KG1 (cell line): Measurements from ENCODE around the gene UGT1A7.
A peak's percentile ranks its signal among the peaks of the same experiment; 100 is the strongest.
"Not testable (repeated sequence)": the region's sequence is repeated elsewhere in the genome, so short reads cannot be mapped to it uniquely, and the experiment has no call there.

Experiments used
- DNase-seq: peaks from one replicate; lab custom pipeline; 2025; lab: John Stamatoyannopoulos, UW

UGT1A7 gene

DNA sequence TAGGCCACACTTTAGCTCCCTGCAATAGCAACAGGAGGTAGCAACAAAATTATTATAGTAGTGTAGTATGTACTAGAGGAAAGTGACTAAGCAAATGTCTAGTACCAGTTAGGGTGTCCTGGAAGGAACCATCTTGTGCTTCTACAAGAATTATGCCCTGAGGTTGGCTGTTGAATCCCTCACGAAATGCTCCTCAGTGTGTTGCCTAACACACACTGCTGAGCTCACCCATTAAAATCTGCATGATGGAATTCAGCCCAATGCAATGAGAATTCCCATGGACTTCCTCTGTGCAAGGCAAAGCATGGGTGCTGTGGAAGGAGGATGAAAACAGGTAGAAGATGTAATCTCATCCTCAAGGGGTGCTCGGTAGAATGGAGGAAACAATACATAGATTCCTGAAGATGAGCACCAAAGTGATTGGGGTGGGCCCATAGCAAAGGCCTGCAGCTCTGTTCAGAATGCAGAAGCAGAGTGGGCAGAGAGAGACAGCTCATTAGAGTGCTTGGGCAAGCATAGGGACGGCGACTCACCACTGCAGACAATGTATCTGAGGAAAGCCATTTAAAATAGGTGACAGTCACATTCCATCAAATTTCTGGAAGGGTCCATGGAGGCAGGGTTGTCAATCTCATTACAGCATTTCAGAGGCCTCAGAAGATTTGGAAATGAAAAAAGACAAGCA, 1.2 kb upstream of the UGT1A7 start:
- no peak for DNase-seq

- no peak for DNase-seq
Observed at GRCh38 chr2:233684640-233685039, 2.9 kb downstream of the UGT1A7 start.

DNA sequence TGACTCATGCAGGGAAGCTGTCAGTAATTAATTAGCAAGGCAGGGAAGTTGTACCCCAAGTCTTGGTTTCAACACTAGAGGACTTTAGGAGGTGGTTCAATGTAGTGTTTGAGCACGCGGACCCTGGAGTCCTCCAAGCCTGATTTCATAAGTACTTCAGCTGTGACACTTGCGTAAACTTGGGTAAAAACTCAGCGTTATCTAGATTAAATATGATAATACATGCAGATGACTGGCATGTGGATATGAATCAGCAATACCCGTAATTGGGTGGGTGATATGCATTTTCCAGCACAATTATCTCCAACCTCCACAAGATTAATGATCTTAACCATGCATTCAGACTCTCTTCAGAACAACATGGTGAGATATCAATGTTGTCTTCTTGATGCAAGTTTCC, 5.2 kb downstream of the UGT1A7 start:
- DNase-seq: no peak

GRCh38 chr2:233688341-233688740, 6.6 kb downstream of the UGT1A7 start:
- DNase-seq: no peak

DNA sequence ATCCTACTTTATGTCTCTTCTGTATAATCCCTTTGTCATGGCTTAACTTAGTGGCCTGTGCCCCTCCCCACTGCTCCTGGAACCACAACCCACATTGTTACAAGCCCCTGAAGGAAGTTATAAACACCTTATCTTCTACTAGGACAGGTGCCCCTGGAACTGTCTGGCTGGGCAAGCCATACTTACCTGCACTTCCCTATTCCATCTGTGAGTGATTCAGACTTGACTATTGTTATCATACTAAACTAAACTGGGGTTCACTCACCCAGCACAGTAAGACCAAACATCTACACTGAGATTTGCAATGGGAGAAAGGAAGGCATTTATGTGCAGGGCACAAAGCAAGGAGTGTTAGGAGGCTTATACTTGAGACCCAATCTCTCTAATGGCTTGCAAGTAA, 7.3 kb downstream of the UGT1A7 start:
- DNase-seq: no peak

GRCh38 chr2:233689501-233689900, 7.8 kb downstream of the UGT1A7 start:
- DNase-seq: no peak

- no peak for DNase-seq
Observed at GRCh38 chr2:233690444-233690843, 8.7 kb downstream of the UGT1A7 start.

DNA sequence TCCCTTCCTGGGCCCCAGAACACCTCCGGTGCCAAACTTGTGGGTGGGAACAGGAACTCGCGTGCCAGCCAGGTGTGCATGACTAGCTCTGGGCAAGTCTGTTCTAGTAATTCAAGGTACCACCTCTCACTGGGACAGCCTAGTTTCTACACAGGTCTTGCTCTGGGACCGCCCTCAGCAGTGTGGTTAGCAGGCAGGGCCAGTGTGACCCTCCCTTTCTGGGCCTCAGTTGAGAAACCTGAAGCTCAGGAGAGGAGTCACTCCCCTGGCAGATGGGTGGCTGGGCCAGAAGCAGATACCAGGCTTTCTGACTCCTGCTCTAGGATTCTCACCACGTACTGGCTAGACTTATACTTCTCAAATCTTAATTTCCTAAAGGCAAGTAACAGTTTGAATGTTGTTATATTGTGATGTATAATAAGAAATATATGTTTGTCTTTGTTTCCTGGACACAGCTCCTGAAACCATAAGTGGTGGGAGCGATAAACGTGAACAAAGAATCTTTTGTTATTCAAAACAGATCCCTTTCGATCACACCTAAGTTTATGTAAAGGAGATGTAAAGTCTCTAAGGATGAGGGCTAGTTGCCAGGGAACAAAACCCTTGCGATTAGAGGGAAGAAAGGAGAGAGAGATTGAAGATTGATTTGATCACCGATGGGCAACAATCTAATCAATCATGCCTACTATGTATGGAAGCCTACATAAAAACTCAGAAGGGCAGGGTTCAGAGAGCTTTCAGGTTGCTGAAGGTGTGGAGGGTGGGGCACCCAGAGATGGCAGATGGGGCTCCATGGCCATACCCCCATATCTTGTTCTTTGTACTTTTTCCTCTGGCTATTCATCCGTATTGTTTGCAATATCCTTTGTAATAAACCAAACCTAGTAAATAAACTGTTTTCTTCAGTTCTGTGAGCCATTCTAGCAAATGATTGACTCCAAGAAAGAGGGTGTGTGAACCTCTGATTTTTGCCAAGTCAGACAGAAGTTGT, 10.0 kb downstream of the UGT1A7 start:
- no peak for DNase-seq

DNA sequence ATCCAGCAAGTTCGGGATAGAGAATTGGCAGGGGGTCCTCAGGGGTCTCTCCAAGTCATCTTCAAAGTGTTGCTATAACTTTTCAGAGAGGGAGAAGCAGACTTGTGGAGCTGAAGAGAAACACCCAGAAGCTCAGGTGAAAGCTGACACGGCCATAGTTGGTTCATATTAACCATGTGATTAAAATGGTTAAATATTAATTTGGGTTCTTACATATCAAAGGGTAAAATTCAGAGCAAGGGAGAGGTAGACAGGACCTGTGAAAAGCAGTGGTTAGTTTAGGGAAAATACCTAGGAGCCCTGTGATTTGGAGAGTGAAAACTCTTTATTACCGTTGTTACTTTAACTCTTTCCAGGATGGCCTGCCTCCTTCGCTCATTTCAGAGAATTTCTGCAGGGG, 10.9 kb downstream of the UGT1A7 start, which contains the start of gene UGT1A6:
Gene UGT1A6 (plus strand): TSS at position 243 of the 400 bp plus-strand sequence. CDS start 115 bp downstream, at position 358.
- DNase-seq: no peak

DNA sequence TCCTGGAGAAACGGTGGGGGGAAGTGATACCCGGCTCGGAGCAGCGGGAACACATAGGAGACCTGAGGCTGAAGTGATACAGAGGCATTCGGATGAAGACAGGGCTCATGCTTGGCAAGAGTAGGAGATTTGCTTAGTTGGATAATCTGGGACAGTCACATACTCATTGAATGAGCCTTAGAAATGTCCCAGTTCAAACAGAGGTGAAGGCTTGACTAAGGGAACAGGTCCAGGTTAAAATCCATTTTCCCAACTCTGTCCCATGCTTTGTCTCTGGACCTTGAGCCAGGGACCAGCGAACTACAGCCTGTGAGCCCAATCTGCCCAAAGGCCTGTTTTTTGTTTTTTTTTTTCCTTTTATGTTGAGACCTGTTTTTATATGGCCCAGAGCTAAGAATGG, 12.3 kb downstream of the UGT1A7 start:
- DNase-seq: no peak

DNA sequence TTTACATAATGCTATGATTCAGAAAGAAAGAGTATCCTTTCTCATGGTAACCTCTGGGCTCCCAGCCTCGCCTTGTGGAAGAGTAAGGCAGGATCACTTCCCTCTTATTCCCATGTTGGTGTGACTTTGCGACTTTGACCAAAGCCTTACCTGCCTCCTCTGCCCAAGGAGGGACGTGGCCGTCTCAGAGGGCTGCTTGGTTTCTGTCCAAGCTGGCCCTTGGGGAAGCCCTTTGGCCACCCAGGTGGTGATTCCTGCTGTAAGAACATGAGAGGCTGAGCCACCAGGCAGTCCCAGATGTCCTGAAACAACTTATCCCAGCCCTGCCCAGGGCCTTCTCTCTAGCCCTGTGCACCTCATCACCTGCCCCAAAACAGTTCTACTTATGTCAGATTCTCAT, 17.0 kb downstream of the UGT1A7 start:
- DNase-seq: no peak

- DNase-seq: no peak
Observed at GRCh38 chr2:233699424-233700027, 17.8 kb downstream of the UGT1A7 start.

GRCh38 chr2:233700028-233700635, 18.4 kb downstream of the UGT1A7 start:
- no peak for DNase-seq

GRCh38 chr2:233700842-233701241, 19.1 kb downstream of the UGT1A7 start:
- not testable (repeated sequence) for DNase-seq

DNA sequence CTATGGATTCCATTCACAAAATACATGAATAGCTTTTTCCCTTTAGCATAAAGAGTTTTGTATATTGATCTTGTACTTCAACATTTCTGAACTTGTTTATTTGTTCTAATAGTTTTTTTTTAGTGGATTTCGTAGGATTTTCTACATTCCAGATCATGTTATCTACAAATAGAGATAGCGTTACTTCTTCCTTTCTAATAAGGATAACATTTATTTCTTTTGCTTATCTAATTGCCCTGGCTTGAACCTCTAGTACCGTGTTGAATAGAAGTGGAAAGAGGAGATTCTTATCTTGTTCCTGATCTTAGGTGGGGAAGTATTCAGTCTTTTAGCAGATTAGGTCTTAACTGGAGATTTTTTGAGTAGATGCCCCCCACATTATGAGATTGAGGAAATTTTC, 20.5 kb downstream of the UGT1A7 start:
- DNase-seq: no peak

DNA sequence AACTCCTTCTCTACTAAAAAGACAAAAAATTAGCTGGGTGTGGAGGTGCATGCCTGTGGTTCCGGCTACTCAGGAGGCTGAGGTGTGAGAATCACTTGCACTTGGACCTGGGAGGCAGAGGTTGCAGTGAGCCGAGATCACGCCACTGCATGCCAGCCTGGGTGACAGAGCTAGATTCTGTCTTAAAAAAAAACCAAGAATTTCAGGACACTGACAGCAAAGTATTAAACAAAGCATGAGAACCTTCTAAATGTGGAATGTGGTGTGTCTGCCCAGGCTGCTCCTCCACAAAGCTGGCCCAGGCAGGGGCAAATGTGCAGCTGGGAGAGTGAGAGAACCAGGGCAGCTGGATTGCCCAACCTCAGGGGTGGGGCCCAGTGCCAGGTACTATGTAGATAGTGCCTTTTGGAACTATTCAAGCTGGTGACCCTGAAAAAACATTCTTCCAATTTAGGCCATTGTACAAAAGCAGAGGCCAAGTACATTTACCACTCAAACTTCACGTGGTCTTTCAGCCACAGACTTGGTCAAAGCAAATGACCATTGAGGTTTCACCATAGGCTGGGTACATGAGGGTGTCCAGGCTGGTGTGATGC, 24.3 kb downstream of the UGT1A7 start:
- no peak for DNase-seq

- no peak for DNase-seq
Observed at GRCh38 chr2:233706720-233707119, 25.0 kb downstream of the UGT1A7 start.

- no peak for DNase-seq
Observed at GRCh38 chr2:233707940-233708644, 26.4 kb downstream of the UGT1A7 start.

DNA sequence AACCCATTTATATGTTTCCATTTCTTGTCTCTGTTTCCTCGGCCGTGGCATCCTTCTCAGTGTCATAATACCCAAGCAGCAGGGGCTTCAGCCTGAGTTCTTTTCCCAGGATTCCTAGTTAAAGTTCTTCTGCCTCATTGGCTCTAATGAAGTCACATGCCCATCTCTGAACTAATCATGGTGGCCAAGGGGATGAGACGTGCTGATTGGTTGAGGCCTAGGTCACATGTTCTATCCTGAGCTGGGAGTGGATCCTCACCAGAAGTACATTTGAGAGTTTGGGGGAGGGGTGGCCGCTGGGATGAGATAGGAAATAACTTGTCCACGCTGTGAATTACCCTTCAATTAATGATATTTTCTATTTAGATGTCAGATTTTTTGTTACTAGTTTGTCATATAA, 27.2 kb downstream of the UGT1A7 start:
- DNase-seq: no peak

DNA sequence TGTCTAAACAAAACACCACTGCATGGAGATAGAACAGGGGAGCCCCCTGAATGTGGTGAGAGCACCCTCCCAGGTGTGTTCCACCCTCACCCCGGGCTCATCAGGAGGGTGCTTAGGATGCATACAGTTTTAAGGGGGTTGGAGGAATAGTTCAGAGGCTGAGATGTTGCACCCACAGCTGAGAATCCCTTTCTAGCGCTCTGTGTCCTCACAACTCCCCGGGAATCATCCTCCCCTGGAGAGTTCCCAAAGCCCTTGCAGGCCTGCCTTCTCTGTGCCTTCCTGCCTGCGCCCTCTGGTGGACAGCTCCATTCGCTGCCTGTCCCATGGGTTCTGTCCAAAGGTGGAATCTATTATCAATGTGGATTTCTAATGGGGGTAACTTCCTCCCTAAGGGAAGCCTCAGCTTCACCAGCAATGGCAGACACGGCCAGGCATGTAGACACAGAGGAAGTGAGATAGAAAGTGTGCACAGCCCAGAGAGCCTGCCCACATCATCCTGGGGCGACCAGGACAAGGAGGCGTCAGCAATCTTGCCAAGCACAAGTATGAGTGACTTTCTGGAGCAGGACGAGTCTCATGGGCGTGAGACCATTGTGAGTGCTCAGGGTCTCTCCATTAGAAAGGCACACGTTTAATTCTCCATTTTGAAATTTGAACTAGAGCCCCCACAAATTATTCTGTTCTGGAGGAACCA, 29.8 kb downstream of the UGT1A7 start:
- peak; percentile 33 for DNase-seq
